Neural cell (in vitro differentiated cells): ENCODE data around the gene ELFN1.

ENCODE experiments used
- EP300 ChIP-seq: fragments of 450-650 bp; conservative IDR thresholded peaks from 2 replicates; pipeline ENCODE4 v1.6.1; 2014; ENCODE audit warnings: antibody characterized with exemption, mild to moderate bottlenecking, moderate library complexity; ENCODE audit not compliant: poor library complexity, severe bottlenecking
- EZH2 ChIP-seq: fragments of 200-600, 300-800 bp; shearing (Covaris generic), sonication (generic); IDR thresholded peaks from 2 replicates; pipeline ENCODE4 v1.6.1; 2014; ENCODE audit warnings: antibody characterized with exemption, low read length, borderline replicate concordance, mild to moderate bottlenecking; ENCODE audit not compliant: insufficient read depth, poor library complexity, severe bottlenecking
- POLR2AphosphoS5 ChIP-seq: IDR thresholded peaks from 2 replicates; pipeline ENCODE4 v1.6.1; 2012
- RAD21 ChIP-seq: fragments of 450-650 bp; conservative IDR thresholded peaks from 2 replicates; pipeline ENCODE4 v1.6.1; 2014; ENCODE audit warnings: antibody characterized with exemption, mild to moderate bottlenecking, moderate library complexity
- SMC3 ChIP-seq: fragments of 450-650 bp; conservative IDR thresholded peaks from 2 replicates; pipeline ENCODE4 v1.6.1; 2014; ENCODE audit warnings: antibody characterized with exemption, mild to moderate bottlenecking, moderate library complexity; ENCODE audit not compliant: poor library complexity
- TAF1 ChIP-seq: IDR thresholded peaks from 2 replicates; pipeline ENCODE4 v1.6.1; 2012; ENCODE audit warnings: low read depth
- TF ChIP-seq, protein P1 (sequence below): fragments of 450-650 bp; IDR thresholded peaks from 2 replicates; pipeline ENCODE4 v1.5.1; 2014; ENCODE audit warnings: antibody characterized with exemption, mild to moderate bottlenecking, moderate library complexity; ENCODE audit not compliant: poor library complexity, severe bottlenecking
- TF ChIP-seq, protein P2 (sequence below): IDR thresholded peaks from 2 replicates; pipeline ENCODE4 v1.6.1; 2012; ENCODE audit warnings: borderline replicate concordance

DNA sequence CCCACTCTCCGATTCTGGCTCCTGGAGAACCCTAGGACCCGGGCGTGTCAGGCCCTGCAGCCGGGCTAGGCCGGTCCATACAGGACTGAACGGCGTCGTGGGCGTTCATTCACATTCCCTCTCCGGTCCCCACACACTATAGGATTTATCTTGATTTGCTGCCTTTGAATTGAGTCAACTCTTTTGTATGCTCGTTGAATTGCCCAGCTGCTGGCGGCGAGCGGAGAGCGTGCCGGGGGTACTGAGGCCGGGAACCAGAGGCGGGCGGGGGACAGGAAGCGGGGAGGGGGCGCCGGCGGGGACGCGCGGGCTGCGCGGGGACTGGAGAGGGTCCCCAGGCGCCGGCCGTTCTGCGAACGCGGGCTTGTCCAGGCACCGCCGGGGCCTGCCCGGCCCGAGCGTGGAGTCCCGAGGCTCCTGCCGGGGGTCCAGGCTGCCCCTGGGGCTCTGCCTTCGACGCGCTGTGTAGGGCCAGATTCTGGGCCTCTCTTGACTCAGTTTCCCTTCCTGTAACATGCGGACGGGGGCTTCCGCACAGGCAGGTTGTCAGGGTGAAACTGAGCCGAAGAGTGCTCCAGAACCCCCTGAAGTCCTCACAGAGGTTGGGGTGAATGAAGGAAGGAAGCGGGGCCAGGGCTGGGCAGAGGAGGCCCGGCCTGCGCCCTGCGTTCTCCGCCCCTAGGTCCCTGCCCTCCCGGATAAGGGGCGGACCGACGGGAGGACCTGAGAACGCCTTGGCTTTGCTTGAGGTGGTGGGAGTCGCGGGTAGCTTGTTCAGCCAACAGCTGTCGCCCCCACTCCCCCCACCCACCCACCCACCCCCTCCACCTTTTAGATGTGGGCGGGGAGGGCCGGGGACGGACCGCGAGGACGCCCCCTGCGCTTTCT, 769 bp upstream of the ELFN1 start:
- TF ChIP-seq POLR2AphosphoS5 (no peak), EZH2 (no peak), EP300 (no peak), TAF1 (no peak), SMC3 (no peak), RAD21 (no peak)
- TF ChIP-seq, protein P1, sequence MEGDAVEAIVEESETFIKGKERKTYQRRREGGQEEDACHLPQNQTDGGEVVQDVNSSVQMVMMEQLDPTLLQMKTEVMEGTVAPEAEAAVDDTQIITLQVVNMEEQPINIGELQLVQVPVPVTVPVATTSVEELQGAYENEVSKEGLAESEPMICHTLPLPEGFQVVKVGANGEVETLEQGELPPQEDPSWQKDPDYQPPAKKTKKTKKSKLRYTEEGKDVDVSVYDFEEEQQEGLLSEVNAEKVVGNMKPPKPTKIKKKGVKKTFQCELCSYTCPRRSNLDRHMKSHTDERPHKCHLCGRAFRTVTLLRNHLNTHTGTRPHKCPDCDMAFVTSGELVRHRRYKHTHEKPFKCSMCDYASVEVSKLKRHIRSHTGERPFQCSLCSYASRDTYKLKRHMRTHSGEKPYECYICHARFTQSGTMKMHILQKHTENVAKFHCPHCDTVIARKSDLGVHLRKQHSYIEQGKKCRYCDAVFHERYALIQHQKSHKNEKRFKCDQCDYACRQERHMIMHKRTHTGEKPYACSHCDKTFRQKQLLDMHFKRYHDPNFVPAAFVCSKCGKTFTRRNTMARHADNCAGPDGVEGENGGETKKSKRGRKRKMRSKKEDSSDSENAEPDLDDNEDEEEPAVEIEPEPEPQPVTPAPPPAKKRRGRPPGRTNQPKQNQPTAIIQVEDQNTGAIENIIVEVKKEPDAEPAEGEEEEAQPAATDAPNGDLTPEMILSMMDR = no peak
- TF ChIP-seq, protein P2, sequence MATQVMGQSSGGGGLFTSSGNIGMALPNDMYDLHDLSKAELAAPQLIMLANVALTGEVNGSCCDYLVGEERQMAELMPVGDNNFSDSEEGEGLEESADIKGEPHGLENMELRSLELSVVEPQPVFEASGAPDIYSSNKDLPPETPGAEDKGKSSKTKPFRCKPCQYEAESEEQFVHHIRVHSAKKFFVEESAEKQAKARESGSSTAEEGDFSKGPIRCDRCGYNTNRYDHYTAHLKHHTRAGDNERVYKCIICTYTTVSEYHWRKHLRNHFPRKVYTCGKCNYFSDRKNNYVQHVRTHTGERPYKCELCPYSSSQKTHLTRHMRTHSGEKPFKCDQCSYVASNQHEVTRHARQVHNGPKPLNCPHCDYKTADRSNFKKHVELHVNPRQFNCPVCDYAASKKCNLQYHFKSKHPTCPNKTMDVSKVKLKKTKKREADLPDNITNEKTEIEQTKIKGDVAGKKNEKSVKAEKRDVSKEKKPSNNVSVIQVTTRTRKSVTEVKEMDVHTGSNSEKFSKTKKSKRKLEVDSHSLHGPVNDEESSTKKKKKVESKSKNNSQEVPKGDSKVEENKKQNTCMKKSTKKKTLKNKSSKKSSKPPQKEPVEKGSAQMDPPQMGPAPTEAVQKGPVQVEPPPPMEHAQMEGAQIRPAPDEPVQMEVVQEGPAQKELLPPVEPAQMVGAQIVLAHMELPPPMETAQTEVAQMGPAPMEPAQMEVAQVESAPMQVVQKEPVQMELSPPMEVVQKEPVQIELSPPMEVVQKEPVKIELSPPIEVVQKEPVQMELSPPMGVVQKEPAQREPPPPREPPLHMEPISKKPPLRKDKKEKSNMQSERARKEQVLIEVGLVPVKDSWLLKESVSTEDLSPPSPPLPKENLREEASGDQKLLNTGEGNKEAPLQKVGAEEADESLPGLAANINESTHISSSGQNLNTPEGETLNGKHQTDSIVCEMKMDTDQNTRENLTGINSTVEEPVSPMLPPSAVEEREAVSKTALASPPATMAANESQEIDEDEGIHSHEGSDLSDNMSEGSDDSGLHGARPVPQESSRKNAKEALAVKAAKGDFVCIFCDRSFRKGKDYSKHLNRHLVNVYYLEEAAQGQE = no peak
